ENCODE data around the gene NXN.
"Not testable (repeated sequence)": the region's sequence is repeated elsewhere in the genome, so short reads cannot be mapped to it uniquely, and the experiment has no call there.

The NXN gene

GRCh38 chr17:1006054-1006453 lies 26.5 kb upstream of the NXN start:
- no peak for DNase-seq (ENCODE audit: low read depth)

DNA sequence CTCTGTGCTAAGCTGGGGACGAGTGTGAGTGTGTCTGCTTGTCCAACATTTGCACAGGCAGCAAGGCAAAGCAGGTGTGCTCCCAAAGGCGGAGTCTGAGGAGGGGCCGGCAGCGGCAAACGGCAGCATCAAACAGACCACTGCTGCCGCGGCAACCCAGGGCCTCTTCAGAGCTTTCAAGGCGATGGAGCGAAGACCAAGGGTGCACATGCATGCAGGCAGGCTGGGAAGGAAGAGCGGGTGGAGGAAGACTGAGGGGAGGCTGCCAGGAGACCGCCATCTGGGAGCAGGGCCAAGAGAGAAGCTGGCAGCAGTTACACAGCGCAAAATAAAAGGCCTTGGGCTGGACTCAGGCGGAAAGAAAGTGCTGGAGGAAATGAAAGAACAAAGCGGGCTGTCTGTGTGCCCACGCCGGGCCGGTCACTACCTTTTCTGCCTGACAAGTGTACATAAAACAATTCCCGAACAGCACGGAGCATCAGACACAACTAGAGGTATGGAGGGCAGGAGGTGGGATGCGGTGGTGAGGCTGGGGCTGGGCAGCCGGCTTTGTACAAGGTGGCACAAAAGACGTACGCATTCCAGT lies 25.9 kb upstream of the NXN start:
- no peak for DNase-seq (ENCODE audit: low read depth)

DNA sequence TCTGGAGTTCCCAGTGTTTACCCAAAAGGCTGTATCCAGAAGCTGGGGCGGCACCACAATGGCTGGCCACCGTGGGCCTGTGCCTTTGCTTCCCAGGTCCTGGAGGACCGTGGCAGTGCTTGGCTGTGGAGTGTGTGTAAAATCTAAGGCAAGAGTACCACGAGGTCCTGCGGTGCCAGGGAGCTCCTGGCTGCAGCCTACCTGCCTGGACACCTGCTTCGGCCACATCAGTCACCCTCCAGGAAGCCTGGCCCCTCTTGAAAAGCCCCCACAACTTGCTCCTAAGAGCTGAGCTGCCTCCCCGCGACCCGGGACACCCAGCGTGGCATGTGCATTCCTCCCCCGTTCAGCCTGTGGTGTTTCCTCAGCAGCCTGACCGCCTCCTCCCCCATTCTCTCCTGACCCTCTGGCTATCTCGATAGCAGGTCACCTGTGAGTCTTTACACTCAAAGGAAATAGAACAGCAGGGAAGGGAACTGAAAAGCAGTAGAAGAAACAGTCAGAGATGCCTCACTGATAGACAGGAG lies 25.3 kb upstream of the NXN start:
- no peak for DNase-seq (ENCODE audit: low read depth)

GRCh38 chr17:1003972-1004768 lies 24.6 kb upstream of the NXN start:
- DNase-seq (ENCODE audit: low read depth), result no peak

DNA sequence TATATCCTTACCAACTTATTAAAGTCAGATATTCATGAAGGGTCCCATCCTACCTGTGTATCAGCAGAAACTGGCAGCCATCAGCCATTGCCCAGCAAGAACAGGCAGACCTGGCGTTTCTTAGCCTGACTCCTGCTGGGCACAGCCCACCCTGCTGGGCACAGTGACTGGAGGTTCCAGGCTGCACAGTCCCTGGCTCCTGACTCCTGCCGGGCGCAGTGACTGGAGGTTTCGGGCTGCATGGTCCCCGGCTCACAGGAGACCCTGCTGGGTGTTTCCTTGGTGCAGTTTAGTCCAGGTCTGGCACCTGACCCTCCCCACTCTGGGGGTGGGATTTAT lies 24.0 kb upstream of the NXN start:
- no peak for DNase-seq (ENCODE audit: low read depth)

GRCh38 chr17:1002771-1003555 lies 23.4 kb upstream of the NXN start:
- DNase-seq (ENCODE audit: low read depth), result no peak

DNA sequence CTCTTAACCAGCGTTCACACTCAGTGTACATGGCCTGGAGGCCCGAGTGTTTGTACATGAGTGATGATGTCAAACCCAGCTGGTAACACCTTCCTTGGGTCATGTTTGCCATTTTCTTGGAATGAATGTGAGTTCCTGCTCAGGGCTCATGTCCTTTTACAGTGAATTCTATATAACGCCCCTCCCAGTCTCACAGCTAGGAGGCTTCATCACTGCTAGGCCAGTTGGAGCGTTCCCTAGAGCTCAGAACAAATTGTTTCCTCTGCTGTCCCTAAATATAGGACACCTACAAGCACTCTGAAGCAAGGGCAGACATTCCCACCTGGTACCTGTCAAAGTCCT lies 22.8 kb upstream of the NXN start:
- DNase-seq (ENCODE audit: low read depth), result no peak

- DNase-seq (ENCODE audit: low read depth), result no peak
Measured at GRCh38 chr17:1001640-1002411, 22.2 kb upstream of the NXN start.

GRCh38 chr17:1000597-1001461 lies 21.3 kb upstream of the NXN start:
- DNase-seq (ENCODE audit: low read depth), result no peak

GRCh38 chr17:998111-998510 lies 18.5 kb upstream of the NXN start:
- no peak for DNase-seq (ENCODE audit: low read depth)

GRCh38 chr17:996554-997344 lies 17.2 kb upstream of the NXN start, which contains the start of gene TIMM22:
Gene TIMM22, plus strand, starts transcription at chr17:997129. Its CDS starts 14 bp downstream, at chr17:997143.
- peak; percentile 87 for DNase-seq (ENCODE audit: low read depth)

DNA sequence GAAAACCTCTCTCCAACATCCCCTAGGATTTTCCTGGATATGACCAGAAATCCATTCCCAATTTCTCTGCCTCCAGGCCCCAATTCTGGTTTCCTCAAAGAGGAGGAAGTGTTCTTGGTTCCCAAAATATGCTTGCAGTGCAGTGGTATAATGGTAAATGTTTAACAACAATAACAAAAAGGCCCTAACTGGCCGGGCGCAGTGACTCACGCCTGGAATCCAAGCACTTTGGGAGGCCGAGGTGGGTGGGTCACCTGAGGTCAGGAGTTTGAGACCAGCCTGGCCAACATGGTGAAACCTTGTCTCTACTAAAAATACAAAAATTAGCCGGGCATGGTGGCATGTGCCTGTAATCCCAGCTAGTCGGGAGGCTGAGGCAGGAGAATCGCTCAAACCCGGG lies 15.7 kb upstream of the NXN start:
- DNase-seq (ENCODE audit: low read depth), result not testable (repeated sequence)

DNA sequence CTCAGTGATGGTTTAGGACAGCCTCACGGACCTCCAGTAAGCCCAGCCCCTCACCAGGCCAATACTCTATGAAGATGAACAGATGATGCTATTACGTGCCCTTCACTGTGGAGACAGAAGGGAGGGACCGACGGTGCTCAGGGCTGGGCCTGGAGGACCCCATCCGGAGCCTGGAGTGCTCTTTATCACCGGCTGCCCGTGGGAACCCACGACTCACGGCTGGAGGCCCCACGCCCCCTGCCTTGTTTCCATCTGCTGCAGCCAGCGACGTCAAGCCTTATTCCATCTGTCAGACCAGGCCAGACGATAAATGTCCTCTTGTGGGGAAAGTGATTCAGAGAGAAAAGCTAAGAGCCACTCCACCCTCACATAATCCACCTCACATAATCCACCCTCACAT lies 13.4 kb upstream of the NXN start:
- no peak for DNase-seq (ENCODE audit: low read depth)

DNA sequence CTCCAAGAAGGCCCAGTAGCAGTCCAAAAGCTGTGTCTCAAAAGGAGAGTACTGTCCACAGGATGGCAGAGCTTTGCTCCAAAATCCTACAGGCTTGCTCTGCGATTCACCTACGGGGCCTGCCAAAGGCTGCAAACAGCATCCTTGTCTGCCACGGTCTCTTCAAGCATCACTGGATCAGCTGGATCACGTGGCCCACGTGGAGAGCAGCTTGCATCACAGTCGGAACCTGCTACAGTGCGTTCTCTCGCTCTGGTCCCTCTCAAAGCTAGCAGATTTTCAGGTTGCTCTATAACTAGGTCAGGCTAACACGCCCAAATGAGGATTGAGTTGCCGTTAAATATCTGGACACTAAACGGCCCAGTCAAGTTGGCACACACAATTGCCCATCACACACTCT lies 9.0 kb upstream of the NXN start:
- DNase-seq (ENCODE audit: low read depth), result no peak

DNA sequence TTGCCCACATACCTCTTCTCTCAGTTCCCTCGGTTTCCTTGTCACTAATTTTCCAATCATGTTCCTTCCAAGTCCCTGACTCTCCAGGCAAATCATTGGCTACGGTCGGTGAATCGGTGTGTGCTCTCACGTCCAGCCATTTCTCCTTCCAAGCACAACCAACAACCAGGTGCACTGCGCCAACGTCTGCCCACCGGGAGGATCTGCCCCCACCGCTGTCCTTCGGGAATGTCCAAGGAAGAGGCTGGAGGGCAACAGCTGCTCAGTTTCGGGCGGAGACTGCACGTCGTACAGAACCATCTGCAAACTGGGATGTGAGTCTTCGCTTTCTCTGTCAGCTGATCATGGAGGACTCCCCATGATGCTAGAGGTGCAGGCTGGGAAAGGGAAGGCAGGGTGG lies 8.4 kb upstream of the NXN start:
- DNase-seq (ENCODE audit: low read depth), result no peak

- no peak for DNase-seq (ENCODE audit: low read depth)
Measured at GRCh38 chr17:986322-986929, 6.8 kb upstream of the NXN start.

DNA sequence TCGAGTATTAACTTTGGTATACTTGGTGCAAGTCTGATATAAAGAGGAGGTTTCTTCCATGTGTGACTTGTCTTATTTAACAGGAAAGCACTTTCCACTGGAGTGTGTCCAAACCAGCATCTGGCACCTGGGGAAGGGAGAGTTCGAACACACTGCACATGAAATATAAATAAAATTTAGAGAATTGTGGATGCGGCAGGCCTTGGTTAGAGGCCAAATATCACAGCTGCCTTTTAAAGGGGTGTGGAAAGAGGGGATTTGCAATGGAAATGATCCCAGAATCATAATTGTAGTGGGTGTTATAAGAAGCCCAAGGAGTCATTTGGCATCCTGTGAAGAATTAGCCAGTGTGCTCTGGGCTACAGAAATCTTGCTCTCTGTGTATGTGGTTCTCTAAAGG lies 4.3 kb upstream of the NXN start:
- no peak for DNase-seq (ENCODE audit: low read depth)

GRCh38 chr17:981292-981658 lies 1.7 kb upstream of the NXN start:
- DNase-seq (ENCODE audit: low read depth), result no peak

GRCh38 chr17:980406-981291 lies 1.1 kb upstream of the NXN start:
- DNase-seq (ENCODE audit: low read depth), result peak; percentile 68
